Activated effector memory CD4-positive, alpha-beta T cell treated with anti-CD3 and anti-CD28 coated beads, Interleukin-2, amount 50 U/mL, for 16 hours (primary cell): ENCODE results near the gene SPATS2L.

Experiments
- DNase-seq: peaks from one replicate; pipeline ENCODE4 v3.0.0-alpha.2; 2020

SPATS2L gene

GRCh38 chr2:200353120-200353519 lies 46.6 kb downstream of the SPATS2L start:
- DNase-seq = no peak

- no peak for DNase-seq
Observed at GRCh38 chr2:200353874-200354273, 47.4 kb downstream of the SPATS2L start.

- no peak for DNase-seq
Observed at GRCh38 chr2:200354833-200355751, 48.6 kb downstream of the SPATS2L start.

GRCh38 chr2:200356321-200356720 lies 49.8 kb downstream of the SPATS2L start:
- no peak for DNase-seq

- DNase-seq = no peak
Observed at GRCh38 chr2:200356857-200357384, 50.4 kb downstream of the SPATS2L start.

- DNase-seq = no peak
Observed at GRCh38 chr2:200357845-200358244, 51.4 kb downstream of the SPATS2L start.

- no peak for DNase-seq
Observed at GRCh38 chr2:200359552-200359951, 53.1 kb downstream of the SPATS2L start.

- no peak for DNase-seq
Observed at GRCh38 chr2:200360364-200360763, 53.9 kb downstream of the SPATS2L start.

- no peak for DNase-seq
Observed at GRCh38 chr2:200362202-200362917, 55.9 kb downstream of the SPATS2L start.

- no peak for DNase-seq
Observed at GRCh38 chr2:200363279-200363678, 56.8 kb downstream of the SPATS2L start.

- no peak for DNase-seq
Observed at GRCh38 chr2:200364142-200364541, 57.6 kb downstream of the SPATS2L start.

GRCh38 chr2:200364620-200365019 lies 58.1 kb downstream of the SPATS2L start:
- DNase-seq = no peak

GRCh38 chr2:200365209-200365608 lies 58.7 kb downstream of the SPATS2L start:
- DNase-seq = no peak

GRCh38 chr2:200367155-200367554 lies 60.7 kb downstream of the SPATS2L start:
- no peak for DNase-seq

- DNase-seq = no peak
Observed at GRCh38 chr2:200369886-200370285, 63.4 kb downstream of the SPATS2L start.

- no peak for DNase-seq
Observed at GRCh38 chr2:200373231-200373630, 66.7 kb downstream of the SPATS2L start.

- peak; percentile 68 for DNase-seq
Observed at GRCh38 chr2:200373973-200374416, 67.5 kb downstream of the SPATS2L start.

- DNase-seq = no peak
Observed at GRCh38 chr2:200376513-200377354, 70.2 kb downstream of the SPATS2L start.

GRCh38 chr2:200377355-200378336 lies 71.2 kb downstream of the SPATS2L start:
- no peak for DNase-seq

GRCh38 chr2:200378652-200379290 lies 72.3 kb downstream of the SPATS2L start:
- no peak for DNase-seq
